Type B pancreatic cell (in vitro differentiated cells): ENCODE data around the gene BLMH. TPM values are rescaled to one million over a fixed set of nuclear protein-coding genes. Genes with fewer than 3 reads are reported as not detected.

Experiments
- DNase-seq: peaks from one replicate; pipeline ENCODE4 v3.0.0; 2021; ENCODE audit warnings: mixed read lengths; ENCODE audit not compliant: unreplicated experiment; ENCODE audit errors: extremely low spot score
- H3K27ac Mint-ChIP-seq: 2 replicates; pipeline ENCODE4 v1.8.0; 2021; ENCODE audit warnings: mild to moderate bottlenecking, mixed read lengths
- H3K27me3 Mint-ChIP-seq: 2 replicates; pipeline ENCODE4 v1.8.0; 2021; ENCODE audit warnings: mixed read lengths
- H3K36me3 Mint-ChIP-seq: 2 replicates; pipeline ENCODE4 v1.8.0; 2021; ENCODE audit warnings: mixed read lengths
- H3K4me1 Mint-ChIP-seq: one replicate; pipeline ENCODE4 v1.8.0; 2021; ENCODE audit warnings: mixed read lengths; ENCODE audit not compliant: unreplicated experiment
- H3K4me3 Mint-ChIP-seq: 2 replicates; pipeline ENCODE4 v1.8.0; 2021; ENCODE audit warnings: mild to moderate bottlenecking, mixed read lengths
- H3K9me3 Mint-ChIP-seq: 2 replicates; pipeline ENCODE4 v1.8.0; 2021; ENCODE audit warnings: mixed read lengths
- CTCF ChIP-seq: fragments of 200-600 bp; sonication (generic); conservative IDR thresholded peaks from 2 replicates; pipeline ENCODE4 v1.5.0; 2021; ENCODE audit warnings: antibody characterized with exemption, mild to moderate bottlenecking
- total RNA-seq: library from RNA; stranded (reverse); gene quantifications from 2 replicates; pipeline ENCODE4 v1.2.1, GENCODE V29; 2021; ENCODE audit warnings: low replicate concordance

Gene BLMH
- total RNA-seq, 1 donor from 2014 or later = 58.2 TPM

- Mint-ChIP-seq H3K9me3 (no peaks in the 10 kb centered on the region), H3K4me1 (peaks cover 4% of the 10 kb centered on the region), H3K27me3 (no peaks in the 10 kb centered on the region), H3K4me3 (no peak overlapping the region), H3K36me3 (no peaks in the 10 kb centered on the region), H3K27ac (no peak overlapping the region)
- DNase-seq = no peak
- TF ChIP-seq CTCF = no peak
Measured at GRCh38 chr17:30199600-30199999, 92.1 kb downstream of the BLMH start.

Other genes starting within 250 kb of the BLMH start
- gene NSRP1, start 175.1 kb downstream of the BLMH start, total RNA-seq = 23.0 and 31.6 TPM in 2 replicates
- 9.4 and 34.7 TPM in 2 replicates for gene SLC6A4, start 56.2 kb downstream of the BLMH start, total RNA-seq
- 0.24 TPM in 1 of 2 replicates, not detected in the other for gene TMIGD1, start 42.1 kb upstream of the BLMH start, total RNA-seq
- 56.2 and 71.2 TPM in 2 replicates for gene CPD, start 87.0 kb upstream of the BLMH start, total RNA-seq
- gene GOSR1, start 185.5 kb upstream of the BLMH start, total RNA-seq = 53.2 and 61.6 TPM in 2 replicates